ENCODE data around the gene SLCO2A1. TPM values are rescaled to one million over a fixed set of nuclear protein-coding genes. Genes with fewer than 3 reads are reported as not detected.
A peak's percentile ranks its signal among the peaks of the same experiment; 100 is the strongest.

The SLCO2A1 gene
- total RNA-seq, 2 donors from 2014 or later: 7.0 to 17.5 TPM

- DNase-seq (peak in 1 of 4 donors; percentile 17), ATAC-seq (peak; percentile 16)
- TF ChIP-seq POLR2A (IDR thresholded peaks at IDR 0.05): no peak
- TF ChIP-seq CTCF (IDR thresholded peaks at IDR 0.05): no peak
- peak overlapping the region in 2 of 4 donors; percentile 34 to 45 for H3K27ac ChIP-seq
- WGBS, 2 donors: 76 to 87% methylated on average over 12 to 13 of the region's 13 CpGs
- H3K4me1 ChIP-seq: peaks cover 18% of the 10 kb centered on the region
- H3K36me3 ChIP-seq (replicated peaks in 1 of 2; ENCODE audit: insufficient read depth in 1 of 2, low read depth in 2 of 2): no peaks in the 10 kb centered on the region
- H3K4me3 ChIP-seq: no peak overlapping the region
- no peaks in the 10 kb centered on the region for H3K9me3 ChIP-seq
- intact Hi-C loops (cut with DNase I): no loop called here
- no peaks in the 10 kb centered on the region for H3K27me3 ChIP-seq
Measured at GRCh38 chr3:133944641-133945380, 84.9 kb downstream of the SLCO2A1 start.

DNA sequence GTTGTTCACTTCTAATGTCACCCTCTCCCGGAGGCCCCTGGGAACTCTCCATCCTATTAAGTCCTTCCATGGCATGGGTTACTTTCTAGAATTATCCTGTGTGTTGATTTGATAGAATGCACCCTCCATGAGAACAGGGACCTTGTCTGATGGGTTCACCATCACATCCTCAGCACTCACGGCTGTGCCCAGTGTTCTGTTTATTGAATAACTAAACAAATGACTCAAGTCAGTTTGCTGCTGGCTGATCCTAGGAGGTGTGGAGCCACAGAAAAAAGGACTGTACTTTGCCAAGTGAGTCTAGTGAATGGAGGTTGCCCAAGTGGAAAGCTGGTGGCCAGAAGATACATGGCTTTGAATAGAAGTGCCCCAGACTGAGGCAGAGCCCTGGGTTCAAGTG is 85.5 kb downstream of the SLCO2A1 start:
- H3K27ac ChIP-seq: peak overlapping the region in 3 of 4 donors; percentile 22 to 45 (median 34)
- no peaks in the 10 kb centered on the region for H3K9me3 ChIP-seq
- no peaks in the 10 kb centered on the region for H3K27me3 ChIP-seq
- peaks cover 18% of the 10 kb centered on the region for H3K4me1 ChIP-seq
- DNase-seq (no peak), ATAC-seq (no peak)
- intact Hi-C loops (cut with DNase I): no loop called here
- TF ChIP-seq CTCF (IDR thresholded peaks at IDR 0.05) (no peak), POLR2A (IDR thresholded peaks at IDR 0.05) (no peak)
- 73 to 83% methylated on average over 2 of the region's 2 CpGs for WGBS, 2 donors
- H3K36me3 ChIP-seq (replicated peaks in 1 of 2; ENCODE audit: insufficient read depth in 1 of 2, low read depth in 2 of 2): no peaks in the 10 kb centered on the region
- H3K4me3 ChIP-seq: no peak overlapping the region

DNA sequence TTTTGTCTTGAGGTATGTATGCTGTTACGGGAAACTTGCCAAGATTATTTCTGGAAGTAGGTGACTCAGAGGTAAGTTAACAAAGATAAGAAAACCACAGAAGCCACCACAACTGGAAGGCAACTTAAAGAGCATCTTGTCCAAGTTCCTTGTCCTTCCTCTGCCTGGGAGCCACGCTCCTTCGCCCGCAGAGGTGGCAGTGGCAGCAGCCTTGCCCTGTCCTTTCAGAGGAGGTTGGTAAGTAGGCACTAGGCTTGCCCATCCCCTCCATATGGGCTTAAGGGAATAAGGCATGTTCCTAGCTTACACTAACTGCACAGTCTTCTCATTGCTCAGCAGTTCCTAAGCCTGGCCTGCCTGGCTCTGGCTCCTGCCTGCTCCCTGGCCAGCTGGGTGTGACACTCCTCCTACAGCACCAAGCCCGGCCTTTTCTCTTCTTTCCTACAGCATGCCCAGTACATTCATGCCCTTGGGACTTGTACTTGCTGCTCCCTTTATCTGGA is 86.0 kb downstream of the SLCO2A1 start:
- Histone ChIP-seq H3K9me3 (no peaks in the 10 kb centered on the region), H3K27ac (peak overlapping the region in 3 of 4 donors; percentile 22 to 41 (median 34)), H3K4me3 (no peak overlapping the region), H3K36me3 (replicated peaks in 1 of 2; ENCODE audit: insufficient read depth in 1 of 2, low read depth in 2 of 2) (no peaks in the 10 kb centered on the region), H3K27me3 (no peaks in the 10 kb centered on the region), H3K4me1 (peaks cover 18% of the 10 kb centered on the region)
- intact Hi-C loops (cut with DNase I): no loop called here
- 41 to 43% methylated on average over 5 of the region's 5 CpGs for WGBS, 2 donors
- TF ChIP-seq POLR2A (IDR thresholded peaks at IDR 0.05): no peak
- TF ChIP-seq CTCF (IDR thresholded peaks at IDR 0.05): no peak
- peak; percentile 58 for ATAC-seq
- peak in 3 of 4 donors; percentile 35 to 67 (median 43) for DNase-seq

DNA sequence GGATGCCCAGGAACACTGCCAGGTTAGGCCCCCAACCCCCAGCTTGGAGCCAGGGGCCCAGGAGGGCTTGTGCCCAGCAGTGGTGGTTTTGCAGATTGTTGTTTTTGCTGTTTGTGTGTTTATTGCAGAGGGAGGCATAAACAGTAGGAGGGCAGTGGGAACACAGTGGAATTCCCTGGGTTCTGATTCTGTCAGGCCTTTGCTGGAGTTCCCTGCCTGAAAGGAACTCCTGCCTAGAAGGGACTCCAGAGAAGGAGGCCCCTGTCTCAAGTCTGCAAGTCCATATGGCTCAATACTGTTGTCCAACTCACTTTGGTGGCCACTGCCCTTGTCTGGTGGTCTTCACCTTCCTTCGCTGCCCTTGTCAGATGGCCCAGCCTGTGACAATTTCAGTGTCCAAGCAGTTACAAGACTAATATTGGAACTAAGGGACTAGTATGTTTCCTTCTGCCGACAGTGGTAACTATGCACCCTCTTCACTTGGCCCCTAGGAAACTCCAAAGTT is 86.6 kb downstream of the SLCO2A1 start:
- DNase-seq: no peak
- H3K27ac ChIP-seq: peak overlapping the region in 1 of 4 donors; percentile 34

More for the DNA sequence above, 86.6 kb downstream of the SLCO2A1 start:
- Histone ChIP-seq H3K36me3 (replicated peaks in 1 of 2; ENCODE audit: insufficient read depth in 1 of 2, low read depth in 2 of 2) (no peaks in the 10 kb centered on the region), H3K9me3 (no peaks in the 10 kb centered on the region), H3K27me3 (no peaks in the 10 kb centered on the region), H3K4me1 (peaks cover 18% of the 10 kb centered on the region), H3K4me3 (no peak overlapping the region)
- intact Hi-C loops (cut with DNase I): no loop called here
- TF ChIP-seq CTCF (IDR thresholded peaks at IDR 0.05) (no peak), POLR2A (IDR thresholded peaks at IDR 0.05) (no peak)
- ATAC-seq: no peak
- WGBS, 2 donors: 93 to 95% methylated on average over 2 of the region's 2 CpGs

Data from body of pancreas (tissue), 4 donors.